ENCODE results near the gene HMOX2. TPM values are rescaled to one million over a fixed set of nuclear protein-coding genes. Genes with fewer than 3 reads are reported as not detected.

HMOX2 gene
- total RNA-seq, 1 experiment from 2014 or later: 42.6 TPM

DNA sequence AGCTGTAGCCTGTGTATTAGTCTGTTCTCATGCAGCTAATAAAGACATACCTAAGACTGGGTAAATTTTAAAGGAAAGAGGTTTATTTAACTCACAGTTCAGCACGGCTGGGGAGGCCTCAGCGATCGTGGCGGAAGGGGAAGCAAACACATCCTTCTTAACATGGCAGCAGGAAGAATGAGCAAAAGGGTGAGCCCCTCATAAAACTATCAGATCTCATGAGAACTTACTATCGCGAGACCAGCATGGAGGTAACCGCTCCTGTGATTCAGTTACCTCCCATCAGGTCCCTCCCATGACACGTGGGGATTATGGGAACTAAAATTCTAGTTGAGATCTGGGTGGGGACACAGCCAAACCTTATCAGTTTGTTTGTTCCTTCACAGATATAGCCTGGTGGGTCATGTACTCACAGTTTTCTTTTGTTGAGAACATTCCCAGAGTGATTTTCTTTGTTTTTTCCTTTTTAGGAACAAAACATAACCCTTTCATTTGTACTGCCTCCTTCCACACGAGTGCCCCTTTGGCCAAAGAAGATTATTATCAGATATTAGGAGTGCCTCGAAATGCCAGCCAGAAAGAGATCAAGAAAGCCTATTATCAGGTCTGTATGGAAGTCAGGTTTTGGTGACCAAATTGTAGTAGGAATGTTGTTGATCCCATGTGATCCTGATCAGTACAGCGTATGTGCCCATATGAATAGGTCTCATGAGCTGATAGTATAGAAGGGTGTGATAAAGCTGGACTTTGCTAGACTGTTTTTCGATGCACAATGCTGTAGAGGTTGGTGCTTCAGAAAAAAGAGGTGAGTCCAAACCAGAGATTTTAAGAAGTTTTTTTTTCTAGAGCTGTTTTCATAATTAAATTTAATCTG is 42.0 kb upstream of the HMOX2 start (continued):
- TF ChIP-seq, protein P1, sequence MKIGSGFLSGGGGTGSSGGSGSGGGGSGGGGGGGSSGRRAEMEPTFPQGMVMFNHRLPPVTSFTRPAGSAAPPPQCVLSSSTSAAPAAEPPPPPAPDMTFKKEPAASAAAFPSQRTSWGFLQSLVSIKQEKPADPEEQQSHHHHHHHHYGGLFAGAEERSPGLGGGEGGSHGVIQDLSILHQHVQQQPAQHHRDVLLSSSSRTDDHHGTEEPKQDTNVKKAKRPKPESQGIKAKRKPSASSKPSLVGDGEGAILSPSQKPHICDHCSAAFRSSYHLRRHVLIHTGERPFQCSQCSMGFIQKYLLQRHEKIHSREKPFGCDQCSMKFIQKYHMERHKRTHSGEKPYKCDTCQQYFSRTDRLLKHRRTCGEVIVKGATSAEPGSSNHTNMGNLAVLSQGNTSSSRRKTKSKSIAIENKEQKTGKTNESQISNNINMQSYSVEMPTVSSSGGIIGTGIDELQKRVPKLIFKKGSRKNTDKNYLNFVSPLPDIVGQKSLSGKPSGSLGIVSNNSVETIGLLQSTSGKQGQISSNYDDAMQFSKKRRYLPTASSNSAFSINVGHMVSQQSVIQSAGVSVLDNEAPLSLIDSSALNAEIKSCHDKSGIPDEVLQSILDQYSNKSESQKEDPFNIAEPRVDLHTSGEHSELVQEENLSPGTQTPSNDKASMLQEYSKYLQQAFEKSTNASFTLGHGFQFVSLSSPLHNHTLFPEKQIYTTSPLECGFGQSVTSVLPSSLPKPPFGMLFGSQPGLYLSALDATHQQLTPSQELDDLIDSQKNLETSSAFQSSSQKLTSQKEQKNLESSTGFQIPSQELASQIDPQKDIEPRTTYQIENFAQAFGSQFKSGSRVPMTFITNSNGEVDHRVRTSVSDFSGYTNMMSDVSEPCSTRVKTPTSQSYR (CRISPR knock-in tag; IDR thresholded peaks at IDR 0.05): no peak

DNA sequence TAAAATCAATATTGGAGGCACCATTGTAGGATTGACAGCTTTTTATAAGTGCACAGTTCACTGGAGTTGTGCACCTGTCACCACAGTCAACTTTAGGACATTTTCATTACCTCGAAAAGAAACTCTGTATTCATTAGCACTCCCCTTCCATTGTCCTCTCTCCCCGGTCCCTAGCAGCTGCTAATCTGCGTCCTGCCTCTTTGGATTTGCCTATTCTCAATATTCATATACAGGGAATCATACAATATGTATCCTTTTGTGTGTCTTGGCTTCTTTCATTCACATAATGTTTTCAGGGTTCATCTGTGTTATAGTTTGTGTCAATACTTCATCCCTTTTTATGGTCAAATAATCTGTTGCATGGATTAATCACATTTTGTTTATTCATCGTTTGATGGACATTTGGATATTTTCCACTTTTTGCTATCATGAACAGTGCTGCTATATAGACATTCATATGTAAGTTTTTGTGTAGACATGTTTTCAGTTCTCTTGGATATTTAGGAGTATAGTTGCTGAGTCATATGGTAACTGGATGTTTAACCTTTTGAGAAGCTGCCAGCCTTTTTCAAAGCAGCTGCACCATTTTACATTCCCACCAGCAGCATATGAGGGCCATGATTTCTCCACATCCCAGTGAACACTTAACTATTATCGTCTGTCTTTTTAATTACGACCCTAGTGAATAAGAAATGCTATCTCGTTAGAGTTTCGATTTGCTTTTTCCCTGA is 40.7 kb upstream of the HMOX2 start:
- CTCF ChIA-PET: no interaction called here
- Mint-ChIP-seq H3K27ac (no peak overlapping the region), H3K4me1 (no peaks in the 10 kb centered on the region), H3K27me3 (ENCODE audit: low read depth) (no peaks in the 10 kb centered on the region), H3K9me3 (no peaks in the 10 kb centered on the region), H3K36me3 (peaks cover 50% of the 10 kb centered on the region), H3K4me3 (no peak overlapping the region)
- ATAC-seq: no peak
- DNase-seq (ENCODE audit: low spot score): no peak
- TF ChIP-seq ZBTB21 (CRISPR knock-in tag; IDR thresholded peaks at IDR 0.05; ENCODE audit: borderline replicate concordance) (no peak), ZNF423 (CRISPR knock-in tag; IDR thresholded peaks at IDR 0.05) (no peak), ZNF232 (CRISPR knock-in tag; IDR thresholded peaks at IDR 0.05) (no peak), IRF2 (CRISPR knock-in tag; IDR thresholded peaks at IDR 0.05; ENCODE audit: borderline replicate concordance, low read depth) (no peak), ELF4 (CRISPR knock-in tag; IDR thresholded peaks at IDR 0.05; ENCODE audit: low read depth) (no peak), ZNF416 (CRISPR knock-in tag; IDR thresholded peaks at IDR 0.05) (no peak), JAZF1 (CRISPR knock-in tag; IDR thresholded peaks at IDR 0.05) (no peak)
- TF ChIP-seq, protein P2, sequence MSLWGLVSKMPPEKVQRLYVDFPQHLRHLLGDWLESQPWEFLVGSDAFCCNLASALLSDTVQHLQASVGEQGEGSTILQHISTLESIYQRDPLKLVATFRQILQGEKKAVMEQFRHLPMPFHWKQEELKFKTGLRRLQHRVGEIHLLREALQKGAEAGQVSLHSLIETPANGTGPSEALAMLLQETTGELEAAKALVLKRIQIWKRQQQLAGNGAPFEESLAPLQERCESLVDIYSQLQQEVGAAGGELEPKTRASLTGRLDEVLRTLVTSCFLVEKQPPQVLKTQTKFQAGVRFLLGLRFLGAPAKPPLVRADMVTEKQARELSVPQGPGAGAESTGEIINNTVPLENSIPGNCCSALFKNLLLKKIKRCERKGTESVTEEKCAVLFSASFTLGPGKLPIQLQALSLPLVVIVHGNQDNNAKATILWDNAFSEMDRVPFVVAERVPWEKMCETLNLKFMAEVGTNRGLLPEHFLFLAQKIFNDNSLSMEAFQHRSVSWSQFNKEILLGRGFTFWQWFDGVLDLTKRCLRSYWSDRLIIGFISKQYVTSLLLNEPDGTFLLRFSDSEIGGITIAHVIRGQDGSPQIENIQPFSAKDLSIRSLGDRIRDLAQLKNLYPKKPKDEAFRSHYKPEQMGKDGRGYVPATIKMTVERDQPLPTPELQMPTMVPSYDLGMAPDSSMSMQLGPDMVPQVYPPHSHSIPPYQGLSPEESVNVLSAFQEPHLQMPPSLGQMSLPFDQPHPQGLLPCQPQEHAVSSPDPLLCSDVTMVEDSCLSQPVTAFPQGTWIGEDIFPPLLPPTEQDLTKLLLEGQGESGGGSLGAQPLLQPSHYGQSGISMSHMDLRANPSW (CRISPR knock-in tag; conservative IDR thresholded peaks at IDR 0.05; ENCODE audit: low read depth): no peak
- TF ChIP-seq, protein P3, sequence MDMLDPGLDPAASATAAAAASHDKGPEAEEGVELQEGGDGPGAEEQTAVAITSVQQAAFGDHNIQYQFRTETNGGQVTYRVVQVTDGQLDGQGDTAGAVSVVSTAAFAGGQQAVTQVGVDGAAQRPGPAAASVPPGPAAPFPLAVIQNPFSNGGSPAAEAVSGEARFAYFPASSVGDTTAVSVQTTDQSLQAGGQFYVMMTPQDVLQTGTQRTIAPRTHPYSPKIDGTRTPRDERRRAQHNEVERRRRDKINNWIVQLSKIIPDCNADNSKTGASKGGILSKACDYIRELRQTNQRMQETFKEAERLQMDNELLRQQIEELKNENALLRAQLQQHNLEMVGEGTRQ (CRISPR knock-in tag; IDR thresholded peaks at IDR 0.05): no peak
- TF ChIP-seq, protein P4, sequence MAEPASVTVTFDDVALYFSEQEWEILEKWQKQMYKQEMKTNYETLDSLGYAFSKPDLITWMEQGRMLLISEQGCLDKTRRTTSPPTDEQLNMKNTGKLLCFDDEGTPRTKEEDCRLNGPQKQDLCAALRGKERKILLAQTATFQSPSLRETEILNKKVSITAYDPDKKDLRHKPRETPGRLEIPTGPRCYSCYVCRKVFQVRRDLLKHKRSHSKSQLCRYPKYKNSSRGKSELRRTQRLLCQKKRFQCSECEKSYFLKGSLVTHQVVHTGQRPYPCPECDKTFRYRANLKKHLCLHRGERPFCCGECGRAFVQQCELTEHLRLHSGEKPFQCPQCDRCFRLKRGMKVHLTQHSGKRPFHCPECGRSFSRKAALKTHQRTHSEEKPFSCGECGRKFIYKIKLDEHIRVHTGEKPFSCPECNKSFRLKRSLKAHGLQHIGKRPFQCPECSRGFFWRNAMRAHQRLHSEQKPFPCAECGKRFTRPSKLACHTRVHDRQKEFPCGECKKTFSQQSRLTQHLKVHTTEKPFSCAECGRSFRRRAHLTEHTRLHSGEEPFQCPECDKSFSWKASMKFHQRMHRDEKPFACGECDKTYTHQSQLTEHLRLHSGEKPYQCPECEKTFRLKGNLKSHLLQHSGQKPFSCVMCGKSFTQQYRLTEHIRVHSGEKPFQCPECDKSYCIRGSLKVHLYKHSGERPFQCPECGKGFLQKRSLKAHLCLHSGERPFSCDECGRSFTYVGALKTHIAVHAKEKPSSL (CRISPR knock-in tag; conservative IDR thresholded peaks at IDR 0.05): no peak
- POLR2A ChIA-PET: no interaction called here

DNA sequence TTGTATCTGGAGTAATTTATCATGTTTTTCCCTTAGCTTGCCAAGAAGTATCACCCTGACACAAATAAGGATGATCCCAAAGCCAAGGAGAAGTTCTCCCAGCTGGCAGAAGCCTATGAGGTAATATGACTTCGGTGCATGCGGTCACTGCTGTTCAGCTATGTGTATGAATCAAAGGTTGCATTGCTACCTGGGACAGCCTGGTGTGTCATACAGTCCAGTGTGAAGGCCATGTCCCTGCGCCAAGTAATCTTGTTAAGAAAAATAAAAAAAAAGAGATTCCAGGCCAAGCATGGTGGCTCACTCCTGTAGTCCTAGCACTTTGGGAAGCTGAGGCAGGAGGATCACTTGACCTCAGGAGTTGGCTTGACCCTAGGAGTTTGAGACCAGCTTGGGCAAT is 38.8 kb upstream of the HMOX2 start:
- POLR2A ChIA-PET: interaction anchor here (0.5 to 0.7 kb wide), 2 partner anchors 16 to 202 kb away, joined by 4 read pairs; no protein-coding TSS in a partner anchor
- TF ChIP-seq, protein P4 (CRISPR knock-in tag; conservative IDR thresholded peaks at IDR 0.05): no peak
- no peak for TF ChIP-seq TCF7 (CRISPR knock-in tag; IDR thresholded peaks at IDR 0.05; ENCODE audit: low read depth)
- TF ChIP-seq CREB1 (CRISPR knock-in tag; IDR thresholded peaks at IDR 0.05): no peak
- TF ChIP-seq, protein P5, sequence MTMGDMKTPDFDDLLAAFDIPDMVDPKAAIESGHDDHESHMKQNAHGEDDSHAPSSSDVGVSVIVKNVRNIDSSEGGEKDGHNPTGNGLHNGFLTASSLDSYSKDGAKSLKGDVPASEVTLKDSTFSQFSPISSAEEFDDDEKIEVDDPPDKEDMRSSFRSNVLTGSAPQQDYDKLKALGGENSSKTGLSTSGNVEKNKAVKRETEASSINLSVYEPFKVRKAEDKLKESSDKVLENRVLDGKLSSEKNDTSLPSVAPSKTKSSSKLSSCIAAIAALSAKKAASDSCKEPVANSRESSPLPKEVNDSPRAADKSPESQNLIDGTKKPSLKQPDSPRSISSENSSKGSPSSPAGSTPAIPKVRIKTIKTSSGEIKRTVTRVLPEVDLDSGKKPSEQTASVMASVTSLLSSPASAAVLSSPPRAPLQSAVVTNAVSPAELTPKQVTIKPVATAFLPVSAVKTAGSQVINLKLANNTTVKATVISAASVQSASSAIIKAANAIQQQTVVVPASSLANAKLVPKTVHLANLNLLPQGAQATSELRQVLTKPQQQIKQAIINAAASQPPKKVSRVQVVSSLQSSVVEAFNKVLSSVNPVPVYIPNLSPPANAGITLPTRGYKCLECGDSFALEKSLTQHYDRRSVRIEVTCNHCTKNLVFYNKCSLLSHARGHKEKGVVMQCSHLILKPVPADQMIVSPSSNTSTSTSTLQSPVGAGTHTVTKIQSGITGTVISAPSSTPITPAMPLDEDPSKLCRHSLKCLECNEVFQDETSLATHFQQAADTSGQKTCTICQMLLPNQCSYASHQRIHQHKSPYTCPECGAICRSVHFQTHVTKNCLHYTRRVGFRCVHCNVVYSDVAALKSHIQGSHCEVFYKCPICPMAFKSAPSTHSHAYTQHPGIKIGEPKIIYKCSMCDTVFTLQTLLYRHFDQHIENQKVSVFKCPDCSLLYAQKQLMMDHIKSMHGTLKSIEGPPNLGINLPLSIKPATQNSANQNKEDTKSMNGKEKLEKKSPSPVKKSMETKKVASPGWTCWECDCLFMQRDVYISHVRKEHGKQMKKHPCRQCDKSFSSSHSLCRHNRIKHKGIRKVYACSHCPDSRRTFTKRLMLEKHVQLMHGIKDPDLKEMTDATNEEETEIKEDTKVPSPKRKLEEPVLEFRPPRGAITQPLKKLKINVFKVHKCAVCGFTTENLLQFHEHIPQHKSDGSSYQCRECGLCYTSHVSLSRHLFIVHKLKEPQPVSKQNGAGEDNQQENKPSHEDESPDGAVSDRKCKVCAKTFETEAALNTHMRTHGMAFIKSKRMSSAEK (CRISPR knock-in tag; IDR thresholded peaks at IDR 0.05; ENCODE audit: borderline replicate concordance): no peak
- no peak for TF ChIP-seq IRF2 (CRISPR knock-in tag; IDR thresholded peaks at IDR 0.05; ENCODE audit: borderline replicate concordance, low read depth)

More for the DNA sequence above, 38.8 kb upstream of the HMOX2 start:
- no peak for DNase-seq (ENCODE audit: low spot score)
- H3K4me3 Mint-ChIP-seq: no peak overlapping the region
- H3K27me3 Mint-ChIP-seq (ENCODE audit: low read depth): no peaks in the 10 kb centered on the region
- no peaks in the 10 kb centered on the region for H3K4me1 Mint-ChIP-seq
- H3K27ac Mint-ChIP-seq: no peak overlapping the region
- CTCF ChIA-PET: no interaction called here
- no peaks in the 10 kb centered on the region for H3K9me3 Mint-ChIP-seq
- H3K36me3 Mint-ChIP-seq: peaks cover 61% of the 10 kb centered on the region
- no peak for ATAC-seq

Data from WTC11 (cell line).